Heart left ventricle (tissue), 16 donors: ENCODE data around the gene NAA20. TPM values are rescaled to one million over a fixed set of nuclear protein-coding genes. Genes with fewer than 3 reads are reported as not detected.
A peak's percentile ranks its signal among the peaks of the same experiment; 100 is the strongest.

ENCODE experiments used
- ATAC-seq, 4 donors: fragments of 200-7000 bp; cut with Tn5 transposase; one replicate each; pipeline ENCODE4 v1.9.1; 2020 to 2022; ENCODE audit warnings: moderate library complexity in 4 of 4, mild to moderate bottlenecking in 3 of 4, moderate number of reproducible peaks in 1 of 4
- DNase-seq, 5 donors: peaks; one replicate each; pipeline ENCODE4 v3.0.0-alpha.2; 2020
- H3K27ac ChIP-seq, 12 donors: fragments of 200-600 bp; sonication (generic) in 4 of 12; one replicate each; pipeline versions ENCODE4 v1.5.0 to v1.8.0; 2016 to 2022; ENCODE audit warnings: mild to moderate bottlenecking in 2 of 12
- H3K27me3 ChIP-seq, 9 donors: fragments of 200-600 bp; sonication (generic) in 2 of 9; one replicate each; pipeline versions ENCODE4 v1.5.1 to v1.8.0; 2016 to 2022; ENCODE audit warnings: mild to moderate bottlenecking in 3 of 9
- H3K36me3 ChIP-seq, 9 donors: fragments of 200-600 bp; sonication (generic) in 2 of 9; one replicate each; pipeline versions ENCODE4 v1.5.0 to v1.8.0; 2018 to 2022; ENCODE audit warnings: mild to moderate bottlenecking in 2 of 9
- H3K4me1 ChIP-seq, 12 donors: fragments of 200-600 bp; sonication (generic) in 4 of 12; one replicate each; pipeline versions ENCODE4 v1.5.0 to v1.8.0; 2016 to 2022; ENCODE audit warnings: mild to moderate bottlenecking in 3 of 12
- H3K4me3 ChIP-seq, 12 donors: fragments of 200-600 bp; sonication (generic) in 4 of 12; one replicate each; pipeline versions ENCODE4 v1.5.0 to v1.8.0; 2017 to 2022; ENCODE audit warnings: mild to moderate bottlenecking in 9 of 12, moderate library complexity in 4 of 12
- H3K9me3 ChIP-seq, 12 donors: fragments of 200-600 bp; sonication (generic) in 4 of 12; one replicate each; pipeline versions ENCODE4 v1.5.0 to v1.8.0; 2016 to 2022; ENCODE audit warnings: mild to moderate bottlenecking in 1 of 12
- CTCF ChIP-seq, 12 donors: fragments of 200-600 bp; sonication (generic) in 4 of 12; IDR thresholded peaks; one replicate each; pipeline versions ENCODE4 v1.5.0 to v1.8.0; 2018 to 2022; ENCODE audit warnings: antibody characterized with exemption in 12 of 12, mild to moderate bottlenecking in 5 of 12
- POLR2A ChIP-seq, 2 donors: fragments of 450-650 bp; IDR thresholded peaks; one replicate each; pipeline ENCODE4 v1.6.1; 2017; ENCODE audit warnings: antibody characterized with exemption in 2 of 2, mild to moderate bottlenecking in 2 of 2, moderate library complexity in 2 of 2
- WGBS, 4 donors: extraction: QIAGEN DNeasy Blood & Tissue Kit in 2 of 4; methylation state at CpG; one replicate each; pipeline versions ENCODE4 v1.1.5 to v1.1.7; 2013 to 2018; 5-methylcytosine and 5-hydroxymethylcytosine counted together
- intact Hi-C, 10 donors: fragments of 100-400 bp; cut with DNase I; formaldehyde crosslinking; loops; one replicate each; pipeline versions ENCODE4 v1.11.1 to v1.14.2; 2022
- polyA plus RNA-seq, 2 donors: library from polyadenylated mRNA; stranded (reverse); fragments of 200-250 nt; gene quantifications; one replicate each; pipeline ENCODE4 v1.2.3, GENCODE V29; 2013
- total RNA-seq, 9 donors: library from RNA; depleted of rRNA in 2 of 9; stranded (reverse); fragments of >200 nt in 2 of 9; fragmentation: NEBNext Ultra II Directional in 3 of 9; extraction: Animal tissue kit (Norgen Biotek cat#: 25700) in 3 of 9; gene quantifications; one replicate each; pipeline versions ENCODE4 v1.1.0 to v1.2.4, GENCODE V29; 2016 to 2023
- donor health status: ischemic (EF 13 %, LVEDD 7.1; RV severe dilation, severe dysfunction).
- donor health status: healthy with polysubstance abuse.
- donor health status: DM: no; HTN: yes; CAD: no.
- donor health status: DM: no; HTN: no; CAD: no.
- donor health status: ischemic (EF 25% LVEDD 6.9; RV normal size, moderate dysfunction).
- donor health status: ischemic (EF 25% LVEDD 5.7; RV mildly dilated, moderate dysfunction).
- donor health status: healthy.
- donor health status: DM: yes; HTN: yes; CAD: no.
- donor health status: ischemic (EF 35%, LVEDD 5.7; RV mildly dilated, moderate dysfunction).
- donor health status: nonischemic (EF 11% LVEDD 7.7; RV severe dilation, severe dysfunction).
- donor health status: DM: yes; HTN: yes; CAD: no.
- donor health status: PGD.
- donor health status: ischemic (EF 29% LVEDD 5.4; RV normal size, mild dysfunction).
- donor health status: nonischemic (EF 23%, LVEDD 6.1; RV moderate dilation, normal function).

The NAA20 gene
- total and polyA plus RNA-seq, 11 donors, result 36.0 to 130 (median 59.7) TPM

GRCh38 chr20:19968466-19969073 lies 48.6 kb upstream of the NAA20 start:
- no peak for TF ChIP-seq CTCF (IDR thresholded peaks at IDR 0.05)
- no peak for TF ChIP-seq POLR2A (IDR thresholded peaks at IDR 0.05)
- Histone ChIP-seq H3K27ac (peak overlapping the region in 5 of 12 donors; percentile 5 to 49 (median 21)), H3K4me1 (peaks cover 0 to 76% (median 22%) of the 10 kb centered on the region in 12 donors), H3K27me3 (no peaks in the 10 kb centered on the region), H3K9me3 (no peaks in the 10 kb centered on the region), H3K4me3 (no peak overlapping the region), H3K36me3 (peaks cover 0 to 99% (median 84%) of the 10 kb centered on the region in 9 donors)
- WGBS, 4 donors, result 61 to 87% (median 81%) methylated on average over 4 of the region's 4 CpGs
- DNase-seq, result no peak
- no peak for ATAC-seq
- intact Hi-C loops, result no loop called here

- intact Hi-C loops, result no loop called here
- ATAC-seq (no peak), DNase-seq (peak in 1 of 5 donors; percentile 36)
- whole genome bisulfite sequencing, 4 donors, result 50 to 55% (median 51%) methylated on average over 5 of the region's 5 CpGs
- H3K4me1 ChIP-seq, result peaks cover 4 to 80% (median 27%) of the 10 kb centered on the region in 12 donors
- no peaks in the 10 kb centered on the region for H3K9me3 ChIP-seq
- peak overlapping the region in 5 of 12 donors; percentile 30 to 94 (median 48) for H3K27ac ChIP-seq
- H3K27me3 ChIP-seq, result no peaks in the 10 kb centered on the region
- H3K36me3 ChIP-seq, result peaks cover 0 to 97% (median 79%) of the 10 kb centered on the region in 9 donors
- no peak overlapping the region for H3K4me3 ChIP-seq
- TF ChIP-seq CTCF (IDR thresholded peaks at IDR 0.05), result no peak
- no peak for TF ChIP-seq POLR2A (IDR thresholded peaks at IDR 0.05)
These were observed 48.1 kb upstream of the NAA20 start for GRCh38 chr20:19969106-19969505.

GRCh38 chr20:19969507-19970255 lies 47.5 kb upstream of the NAA20 start:
- Histone ChIP-seq H3K27me3 (no peaks in the 10 kb centered on the region), H3K27ac (peak overlapping the region in 7 of 12 donors; percentile 5 to 94 (median 33)), H3K4me3 (no peak overlapping the region), H3K4me1 (peaks cover 8 to 80% (median 31%) of the 10 kb centered on the region in 12 donors), H3K9me3 (no peaks in the 10 kb centered on the region), H3K36me3 (peaks cover 0 to 91% (median 73%) of the 10 kb centered on the region in 9 donors)
- TF ChIP-seq POLR2A (IDR thresholded peaks at IDR 0.05), result no peak
- TF ChIP-seq CTCF (IDR thresholded peaks at IDR 0.05), result no peak
- intact Hi-C loops, result loop anchor here in 4 of 10 donors (5.0 kb wide), 1 partner anchor 32 kb away; no protein-coding TSS in a partner anchor
- 86 to 87% (median 87%) methylated on average over 5 of the region's 5 CpGs for WGBS, 4 donors
- DNase-seq, result no peak
- no peak for ATAC-seq

- Histone ChIP-seq H3K4me1 (peaks cover 8 to 83% (median 35%) of the 10 kb centered on the region in 12 donors), H3K36me3 (peaks cover 0 to 84% (median 67%) of the 10 kb centered on the region in 9 donors), H3K4me3 (no peak overlapping the region), H3K27me3 (no peaks in the 10 kb centered on the region), H3K9me3 (no peaks in the 10 kb centered on the region), H3K27ac (peak overlapping the region in 5 of 12 donors; percentile 5 to 94 (median 25))
- ATAC-seq (no peak), DNase-seq (no peak)
- WGBS, 4 donors, result 56 to 68% (median 61%) methylated on average over 5 of the region's 5 CpGs
- intact Hi-C loops, result loop anchor here in 4 of 10 donors (5.0 kb wide), 1 partner anchor 33 kb away; no protein-coding TSS in a partner anchor
- TF ChIP-seq CTCF (IDR thresholded peaks at IDR 0.05) (no peak), POLR2A (IDR thresholded peaks at IDR 0.05) (no peak)
These were observed 46.9 kb upstream of the NAA20 start for GRCh38 chr20:19970256-19970765.
